Amniotic epithelial cell (primary cell): ENCODE data around the gene TRPM2.
"Not testable (repeated sequence)": the region's sequence is repeated elsewhere in the genome, so short reads cannot be mapped to it uniquely, and the experiment has no call there.

Experiments
- DNase-seq: peaks from one replicate; pipeline ENCODE4 v3.0.0-alpha.2; 2010; ENCODE audit warnings: low read depth

The TRPM2 gene

DNA sequence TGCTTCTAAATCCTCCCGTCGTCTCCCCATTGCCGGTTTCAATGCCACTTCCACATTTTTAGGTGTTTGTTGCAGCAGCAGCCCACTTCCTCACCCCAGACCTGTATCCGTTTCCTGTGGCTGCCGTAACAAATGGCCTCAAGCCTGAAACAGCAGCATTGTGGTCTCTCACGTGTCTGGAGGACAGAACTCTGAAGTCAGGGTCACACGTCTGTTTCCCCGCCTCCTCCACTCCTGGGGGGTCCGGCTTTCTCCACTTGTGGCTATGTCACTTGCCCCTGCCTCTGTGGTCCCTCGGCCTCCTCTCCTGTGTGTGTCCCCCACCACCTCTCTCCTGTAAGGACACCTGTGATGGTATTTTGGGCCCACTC lies 21.8 kb downstream of the TRPM2 start:
- no peak for DNase-seq

DNA sequence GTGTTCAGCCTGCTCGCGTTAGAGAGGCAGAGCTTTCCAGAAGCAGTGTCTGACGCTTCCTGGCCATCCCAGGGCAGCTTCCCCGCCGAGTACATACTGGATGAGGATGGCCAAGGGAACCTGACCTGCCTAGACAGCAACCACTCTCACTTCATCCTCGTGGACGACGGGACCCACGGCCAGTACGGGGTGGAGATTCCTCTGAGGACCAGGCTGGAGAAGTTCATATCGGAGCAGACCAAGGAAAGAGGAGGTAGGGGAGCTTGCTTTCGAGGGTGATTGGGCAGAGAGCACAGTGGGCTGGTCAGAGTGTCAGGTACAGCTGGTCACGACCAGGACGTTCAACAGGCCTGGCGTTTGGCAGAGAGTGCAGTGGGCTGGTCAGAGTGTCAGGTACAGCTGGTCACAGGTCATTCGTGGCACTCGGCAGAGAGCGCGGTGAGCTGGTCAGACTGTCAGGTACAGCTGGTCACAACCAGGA lies 22.4 kb downstream of the TRPM2 start:
- no peak for DNase-seq

DNA sequence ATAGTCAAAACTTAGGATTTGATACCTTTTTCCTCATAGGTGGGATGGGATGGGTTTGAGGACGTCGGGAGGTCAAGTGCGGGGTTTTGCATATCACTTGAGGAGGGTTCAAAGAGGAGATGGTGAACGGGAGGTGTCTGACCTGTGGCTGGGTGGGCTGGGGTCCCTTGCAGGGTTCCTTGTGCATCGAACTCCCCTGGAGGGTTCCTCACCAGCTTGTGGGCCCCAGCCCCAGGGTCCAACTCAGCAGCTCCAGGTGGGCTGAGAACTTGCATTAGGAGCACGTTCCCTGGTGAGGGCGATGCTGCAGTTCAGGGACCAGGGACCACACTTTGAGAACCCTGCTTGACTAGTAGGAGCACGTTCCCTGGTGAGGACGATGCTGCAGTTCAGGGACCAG lies 23.2 kb downstream of the TRPM2 start:
- no peak for DNase-seq

DNA sequence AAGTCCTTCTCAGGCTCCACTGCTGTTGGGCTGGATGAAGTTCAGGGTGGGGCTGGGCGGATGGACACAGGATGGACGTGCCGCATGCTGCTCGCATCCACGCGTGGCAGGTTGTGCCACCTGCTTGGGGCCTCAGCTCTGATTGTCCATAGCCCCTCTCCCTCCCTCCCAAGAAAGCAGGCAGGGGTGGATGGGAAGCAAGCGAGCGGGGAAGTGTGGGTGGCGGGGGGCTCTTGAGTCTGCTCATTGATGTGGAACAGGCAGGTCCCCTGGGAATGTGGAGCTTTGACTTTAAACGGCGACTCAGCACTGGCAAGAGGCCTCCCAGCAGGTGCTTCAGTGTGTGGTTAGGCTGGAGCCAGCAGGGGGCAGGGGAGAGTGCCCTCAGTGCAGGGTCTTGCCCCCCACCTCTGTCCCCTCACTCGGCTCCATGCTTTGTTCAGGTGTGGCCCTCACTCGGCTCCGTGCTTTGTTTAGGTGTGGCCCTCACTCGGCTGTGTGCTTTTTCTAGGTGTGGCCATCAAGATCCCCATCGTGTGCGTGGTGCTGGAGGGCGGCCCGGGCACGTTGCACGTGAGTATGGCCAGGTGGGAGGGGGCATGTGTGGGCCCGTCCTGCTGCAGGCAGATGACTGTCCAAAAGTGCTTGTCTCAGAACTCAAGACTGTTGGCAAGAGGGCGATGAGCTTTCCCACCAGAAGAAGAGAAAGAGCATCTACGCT lies 23.9 kb downstream of the TRPM2 start:
- no peak for DNase-seq

DNA sequence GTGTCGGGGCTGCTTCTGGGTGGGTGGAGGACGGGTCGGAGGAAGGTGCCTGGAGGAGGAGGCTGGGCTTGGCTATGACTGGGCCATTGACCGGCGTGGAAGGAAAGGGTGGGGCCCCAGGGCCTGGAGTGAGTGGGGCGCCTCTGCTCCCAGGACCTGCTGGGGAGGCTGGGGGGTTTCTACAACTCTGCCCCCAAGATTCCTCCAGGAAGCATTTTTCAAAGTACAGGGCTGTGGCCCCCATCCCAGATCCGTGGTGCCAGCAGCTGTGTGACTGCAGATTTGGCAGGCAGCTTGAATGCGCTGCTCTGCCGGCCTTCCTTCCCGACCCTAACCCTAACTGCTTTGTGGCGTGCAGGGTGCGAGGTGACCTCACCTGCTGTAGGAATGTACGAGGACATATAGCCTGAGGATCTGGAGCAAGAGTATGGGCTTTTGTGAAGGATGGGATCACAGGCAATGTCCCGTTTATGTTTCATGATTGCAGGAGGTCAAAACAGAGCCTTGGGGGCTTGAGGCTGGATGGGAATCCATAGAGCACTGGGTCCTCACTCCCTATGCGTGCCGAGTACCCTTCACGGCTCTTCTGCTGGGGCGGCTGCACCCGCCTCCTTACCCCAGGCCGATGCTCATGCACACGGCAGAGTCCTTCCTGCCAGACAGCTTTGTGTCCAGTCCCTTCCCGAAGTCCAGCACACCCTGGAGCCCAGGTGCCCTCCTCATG lies 24.7 kb downstream of the TRPM2 start:
- no peak for DNase-seq

DNA sequence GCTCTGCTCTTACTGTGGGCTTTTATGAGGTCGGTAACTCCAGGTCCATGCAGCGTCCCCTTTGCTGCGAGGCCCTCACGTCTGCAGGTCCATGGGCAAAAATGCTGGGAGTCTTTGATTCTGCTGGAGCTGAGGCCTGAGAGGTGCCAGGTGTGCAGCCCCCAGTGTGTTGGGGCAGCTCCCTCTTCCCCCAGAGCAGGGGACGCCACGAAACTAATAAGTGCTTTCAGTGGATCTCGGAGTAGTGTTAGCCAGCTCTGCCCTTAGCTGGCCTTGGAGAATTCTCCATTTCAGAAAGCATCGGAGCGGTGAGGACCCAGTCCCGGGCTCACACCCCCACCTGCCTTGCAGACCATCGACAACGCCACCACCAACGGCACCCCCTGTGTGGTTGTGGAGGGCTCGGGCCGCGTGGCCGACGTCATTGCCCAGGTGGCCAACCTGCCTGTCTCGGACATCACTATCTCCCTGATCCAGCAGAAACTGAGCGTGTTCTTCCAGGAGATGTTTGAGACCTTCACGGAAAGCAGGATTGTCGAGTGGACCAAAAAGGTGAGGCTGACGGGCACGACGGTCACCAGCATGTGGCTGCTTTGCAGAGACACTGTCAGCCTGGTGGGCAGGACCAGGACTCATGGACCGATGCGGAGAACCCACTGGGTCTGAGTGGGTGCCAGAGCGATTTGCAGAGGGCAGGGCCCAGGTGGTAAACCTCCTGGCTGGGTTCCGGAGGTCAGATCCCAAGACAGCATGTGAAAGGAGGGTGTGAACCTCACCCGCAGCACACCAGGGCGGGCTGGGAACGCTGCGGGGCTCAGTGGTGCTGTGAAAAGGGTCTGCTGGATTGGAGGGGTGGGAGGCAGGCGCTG lies 25.5 kb downstream of the TRPM2 start:
- no peak for DNase-seq

DNA sequence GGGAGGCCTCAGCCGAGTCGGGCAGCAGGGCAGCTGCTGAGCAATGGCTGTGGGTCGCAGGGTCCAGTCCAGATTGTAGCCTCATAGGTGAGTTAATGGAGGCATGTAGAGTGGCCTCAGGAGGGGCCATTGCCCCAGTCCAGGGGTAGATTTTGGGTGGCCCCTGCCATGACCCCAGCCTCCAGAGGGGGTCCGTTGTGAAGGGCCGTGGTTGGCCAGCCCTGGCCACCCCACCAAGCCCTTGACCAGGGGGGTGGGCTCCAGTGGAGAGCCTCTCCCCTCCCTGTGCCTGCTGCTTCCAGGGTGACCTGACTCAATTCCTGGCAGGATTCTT lies 26.1 kb downstream of the TRPM2 start:
- no peak for DNase-seq

DNA sequence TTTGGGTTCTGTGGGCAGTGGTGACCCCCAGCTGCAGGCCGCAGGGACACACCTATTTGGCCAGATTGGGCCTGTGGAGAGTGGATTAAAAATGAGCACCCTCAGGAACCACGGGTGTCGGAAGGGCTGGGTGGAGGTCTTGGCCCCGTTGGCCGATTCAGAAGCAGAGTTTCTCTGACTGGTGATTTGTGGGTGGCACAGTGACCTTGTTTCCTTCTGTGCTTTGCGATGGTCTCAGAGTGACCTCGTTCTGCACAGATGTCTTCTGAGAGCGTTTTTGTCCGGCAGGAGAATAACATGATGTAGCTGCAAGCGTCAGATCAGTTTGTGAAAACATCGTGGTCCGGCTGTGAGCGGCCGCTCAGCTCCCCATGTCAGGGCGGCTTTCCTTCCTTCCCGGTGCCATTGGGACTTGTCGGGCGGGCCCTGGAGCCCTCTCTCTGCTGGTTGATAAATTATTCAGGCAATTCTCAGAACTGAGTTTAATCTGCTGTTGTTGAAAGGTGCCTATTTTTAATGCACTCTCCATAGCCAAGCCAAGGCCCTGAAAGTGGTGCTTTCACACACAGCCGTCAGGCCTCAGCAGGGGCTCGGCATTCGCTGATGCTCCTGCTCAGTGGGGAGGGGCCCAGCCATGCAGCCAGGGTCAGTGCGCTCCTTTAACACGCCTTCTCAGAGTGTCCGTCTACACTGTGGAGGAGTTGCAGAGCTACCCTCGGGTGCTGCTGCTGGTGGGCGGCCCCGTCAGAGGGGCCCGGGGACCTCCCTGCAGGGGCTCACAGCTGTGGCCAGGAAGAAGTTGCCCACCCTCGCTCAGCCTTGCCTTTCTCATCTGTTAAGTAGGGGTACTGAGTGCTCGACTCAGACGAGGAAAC lies 26.8 kb downstream of the TRPM2 start:
- no peak for DNase-seq

DNA sequence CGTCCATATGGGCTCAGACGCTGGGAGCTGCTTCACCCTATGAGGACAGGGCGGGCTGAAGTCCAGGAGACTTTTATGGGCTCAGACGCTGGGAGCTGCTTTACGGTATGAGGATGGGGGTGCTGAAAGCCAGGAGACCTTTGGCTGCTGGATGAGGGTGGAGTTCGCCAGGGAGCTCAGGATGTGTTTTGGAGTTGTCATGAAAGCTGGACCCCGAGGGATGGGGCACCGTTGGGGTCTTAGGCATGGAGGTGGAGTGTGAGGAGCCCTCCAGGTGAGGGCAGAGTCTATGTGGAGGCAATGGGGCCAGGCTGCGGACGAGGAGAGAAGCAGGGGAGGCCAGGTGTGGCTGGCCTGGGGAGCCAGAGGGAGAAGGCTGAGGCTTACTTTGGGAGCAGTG lies 27.5 kb downstream of the TRPM2 start:
- DNase-seq, result no peak

DNA sequence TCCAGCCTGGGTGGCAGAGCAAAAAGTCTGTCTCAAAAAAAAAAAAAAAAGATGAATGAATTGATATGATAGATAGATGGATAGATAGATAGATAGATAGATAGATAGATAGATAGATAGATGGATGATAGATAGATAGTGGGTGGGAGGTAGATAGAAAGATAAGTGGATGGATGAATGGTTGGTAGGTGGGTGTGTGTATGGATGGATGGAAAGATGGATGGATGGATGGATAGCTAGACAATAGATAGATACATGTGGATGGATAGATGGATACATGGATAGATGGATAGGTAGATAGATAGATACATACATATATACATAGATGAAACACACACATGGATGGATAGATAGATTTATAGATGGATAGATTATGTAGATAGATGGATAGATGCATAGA lies 28.5 kb downstream of the TRPM2 start:
- DNase-seq, result no peak

DNA sequence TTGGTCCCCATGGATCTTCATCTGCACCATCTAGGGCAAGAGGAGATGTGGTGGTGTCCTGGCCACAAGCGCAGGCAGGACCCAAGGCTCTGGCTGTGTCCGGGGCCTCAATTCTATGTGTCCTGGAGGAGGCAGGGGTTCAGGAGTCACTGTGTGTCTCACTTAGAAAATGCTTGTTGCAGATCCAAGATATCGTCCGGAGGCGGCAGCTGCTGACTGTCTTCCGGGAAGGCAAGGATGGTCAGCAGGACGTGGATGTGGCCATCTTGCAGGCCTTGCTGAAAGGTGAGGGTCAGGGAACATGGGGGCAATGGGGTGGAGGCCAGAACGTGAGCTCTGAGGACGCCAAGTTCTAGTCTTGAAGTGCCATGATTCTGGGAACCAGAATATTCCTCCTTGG lies 29.1 kb downstream of the TRPM2 start:
- DNase-seq, result no peak

DNA sequence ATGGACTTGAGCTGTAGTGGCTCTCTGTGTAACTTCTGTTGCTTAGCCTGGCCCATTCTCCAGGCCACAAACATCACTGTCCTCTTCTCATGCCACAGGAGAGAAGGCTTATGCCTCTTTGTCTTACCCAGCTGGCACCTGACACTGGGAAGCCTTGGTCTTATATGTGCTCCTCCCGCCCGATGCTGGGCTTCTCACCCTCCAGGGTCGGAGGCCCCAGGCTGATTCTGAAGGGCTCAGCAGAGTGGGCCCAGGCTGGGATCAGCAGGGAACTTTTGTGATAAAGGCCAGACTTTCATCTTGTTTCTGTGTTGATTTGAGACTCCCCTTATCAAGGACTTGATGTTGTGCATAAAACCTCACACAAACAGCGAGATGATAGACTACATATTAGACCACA lies 29.8 kb downstream of the TRPM2 start:
- DNase-seq, result no peak

DNA sequence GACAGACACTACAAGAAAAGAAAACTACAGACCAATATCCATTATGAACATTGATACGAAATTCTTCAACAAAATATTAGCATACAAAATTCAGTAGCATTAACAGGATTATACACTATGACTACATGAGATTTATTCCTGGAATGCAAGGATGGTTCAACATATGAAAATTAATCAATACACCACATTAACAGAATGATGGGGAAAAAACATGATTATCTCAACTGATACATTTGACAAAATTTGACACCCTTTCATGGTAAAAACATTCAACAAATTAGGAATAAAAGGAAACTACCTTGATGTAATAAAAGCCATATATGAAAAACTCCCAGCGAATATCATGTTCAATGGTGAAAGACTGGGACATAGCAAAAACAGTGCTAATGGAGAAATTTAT lies 31.5 kb downstream of the TRPM2 start:
- no peak for DNase-seq

DNA sequence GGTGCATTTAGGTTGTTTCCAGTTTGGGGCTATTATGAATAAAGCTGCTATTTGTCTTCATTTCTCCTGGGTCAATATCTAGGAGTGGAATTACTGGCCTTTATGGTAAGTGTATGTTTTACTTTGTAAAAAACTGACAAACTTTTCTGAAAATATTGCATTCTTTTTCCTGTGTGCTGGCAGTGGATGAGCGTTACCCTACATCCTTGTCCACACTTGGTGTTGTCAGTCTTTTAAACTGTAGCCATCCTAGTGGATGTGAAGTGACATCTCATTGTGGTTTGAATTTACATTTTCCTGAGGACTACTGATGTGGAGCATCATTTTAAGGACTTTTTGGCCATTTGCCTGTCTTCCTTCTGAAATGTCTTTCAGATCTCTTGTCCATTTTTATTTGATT lies 35.9 kb downstream of the TRPM2 start:
- DNase-seq, result no peak

DNA sequence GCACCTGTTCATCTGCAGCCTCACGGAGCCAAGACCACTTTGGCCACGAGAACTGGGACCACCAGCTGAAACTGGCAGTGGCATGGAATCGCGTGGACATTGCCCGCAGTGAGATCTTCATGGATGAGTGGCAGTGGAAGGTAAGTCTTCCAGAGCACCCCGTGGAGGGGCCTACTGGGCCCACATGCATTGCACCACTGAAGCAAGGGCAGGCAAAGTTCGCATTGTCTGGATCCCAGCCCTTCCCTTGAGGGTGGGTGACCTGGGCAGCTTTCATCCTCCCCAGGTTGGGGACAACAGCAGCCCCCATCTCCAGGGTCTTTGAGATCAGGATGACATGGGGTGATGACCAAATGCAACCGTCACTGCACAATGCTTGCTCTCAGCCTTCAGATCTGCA lies 37.5 kb downstream of the TRPM2 start:
- DNase-seq, result no peak

DNA sequence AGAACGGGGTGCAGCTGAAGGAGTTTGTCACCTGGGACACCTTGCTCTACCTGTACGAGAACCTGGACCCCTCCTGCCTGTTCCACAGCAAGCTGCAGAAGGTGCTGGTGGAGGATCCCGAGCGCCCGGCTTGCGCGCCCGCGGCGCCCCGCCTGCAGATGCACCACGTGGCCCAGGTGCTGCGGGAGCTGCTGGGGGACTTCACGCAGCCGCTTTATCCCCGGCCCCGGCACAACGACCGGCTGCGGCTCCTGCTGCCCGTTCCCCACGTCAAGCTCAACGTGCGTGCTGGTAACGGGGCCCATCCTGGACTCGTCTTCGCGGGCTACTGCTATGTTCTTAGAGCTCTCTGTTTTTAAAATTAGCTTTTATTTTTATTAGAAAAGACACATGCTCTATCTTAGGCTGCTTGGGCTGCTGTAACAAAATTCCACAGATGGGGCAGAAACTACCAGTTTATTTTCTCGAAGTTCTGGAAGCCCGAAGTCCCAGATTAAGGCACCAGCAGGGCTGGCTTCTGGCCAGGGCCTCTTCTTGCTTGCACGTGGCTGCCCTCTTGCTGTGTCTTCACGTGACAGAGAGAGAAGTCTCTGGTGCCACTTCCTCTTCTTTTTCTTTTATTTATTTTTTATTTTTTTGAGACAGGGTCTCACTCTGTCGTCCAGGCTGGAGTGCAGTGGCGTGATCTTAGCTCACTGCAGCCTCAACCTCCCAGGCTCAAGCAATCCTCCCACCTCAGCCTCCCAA lies 38.1 kb downstream of the TRPM2 start:
- DNase-seq, result no peak

DNA sequence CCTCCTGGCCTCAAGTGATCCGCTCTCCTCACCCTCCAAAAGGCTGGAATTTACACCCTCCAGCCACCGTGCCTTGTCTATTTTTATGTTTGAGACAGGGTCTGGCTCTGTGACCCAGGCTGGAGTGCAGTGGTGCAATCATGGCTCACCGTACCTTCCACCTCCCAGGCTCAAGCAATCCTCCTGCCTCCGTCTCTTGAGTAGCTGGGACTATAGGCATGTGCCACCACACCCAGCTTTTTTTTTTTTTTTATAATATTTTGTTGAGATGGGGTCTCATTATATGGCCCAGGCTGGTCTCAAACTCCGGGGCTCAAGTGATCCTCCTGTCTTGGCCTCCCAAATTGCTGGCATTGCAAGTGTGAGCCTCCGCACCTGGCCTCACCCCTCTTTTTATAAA lies 38.8 kb downstream of the TRPM2 start:
- DNase-seq, result no peak

DNA sequence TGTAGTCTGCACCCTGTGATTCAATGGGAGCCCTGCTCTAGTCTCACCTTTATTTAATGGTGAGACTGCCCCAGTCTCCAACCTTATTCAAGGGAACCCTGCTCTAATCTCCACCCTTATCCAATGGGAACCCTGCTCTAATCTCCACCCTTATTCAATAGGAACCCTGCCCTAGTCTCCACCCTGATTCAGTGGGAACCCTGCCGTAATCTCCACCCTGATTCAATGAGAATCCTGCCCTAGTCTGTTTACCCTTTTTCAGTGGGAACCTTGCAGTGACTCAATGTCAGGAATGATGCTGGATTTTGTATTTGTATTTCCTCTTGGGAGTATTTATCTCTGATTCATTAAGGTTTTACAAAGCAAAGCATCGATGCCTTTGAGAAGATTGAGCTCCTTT lies 39.5 kb downstream of the TRPM2 start:
- DNase-seq, result no peak

DNA sequence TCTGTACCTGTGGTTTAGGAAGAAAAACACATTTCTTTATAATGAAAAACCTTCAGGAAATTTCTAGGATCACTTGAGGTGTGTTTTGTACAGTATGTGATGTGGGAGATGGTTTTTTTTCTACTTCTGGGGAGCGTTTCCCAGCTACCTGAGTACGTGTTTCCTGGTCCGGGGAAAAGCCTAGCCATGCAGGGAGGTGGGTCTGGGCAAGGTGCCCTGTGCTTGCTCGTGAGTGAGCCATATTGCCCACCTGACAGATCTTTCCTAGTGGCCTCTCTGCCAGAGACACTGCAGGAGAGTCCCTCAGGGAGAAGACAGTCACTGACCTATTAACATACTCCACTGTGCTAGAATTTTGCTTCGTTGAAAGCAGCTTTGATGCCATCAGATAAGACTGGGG lies 41.3 kb downstream of the TRPM2 start:
- DNase-seq, result no peak

DNA sequence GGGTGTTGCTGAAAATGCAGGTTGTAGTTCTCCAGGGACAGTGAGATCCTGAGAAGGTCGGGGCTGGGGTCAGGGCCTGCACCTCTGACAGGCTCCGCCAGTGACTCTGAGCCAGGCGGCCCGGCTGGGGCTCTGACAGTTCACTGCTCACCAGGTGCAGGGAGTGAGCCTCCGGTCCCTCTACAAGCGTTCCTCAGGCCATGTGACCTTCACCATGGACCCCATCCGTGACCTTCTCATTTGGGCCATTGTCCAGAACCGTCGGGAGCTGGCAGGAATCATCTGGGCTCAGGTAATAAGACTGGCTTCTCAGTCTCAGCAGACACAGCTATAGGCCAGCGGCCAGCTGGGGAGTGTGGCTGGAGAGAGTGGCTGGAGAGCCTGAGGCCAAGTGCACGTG lies 41.8 kb downstream of the TRPM2 start:
- DNase-seq, result no peak

DNA sequence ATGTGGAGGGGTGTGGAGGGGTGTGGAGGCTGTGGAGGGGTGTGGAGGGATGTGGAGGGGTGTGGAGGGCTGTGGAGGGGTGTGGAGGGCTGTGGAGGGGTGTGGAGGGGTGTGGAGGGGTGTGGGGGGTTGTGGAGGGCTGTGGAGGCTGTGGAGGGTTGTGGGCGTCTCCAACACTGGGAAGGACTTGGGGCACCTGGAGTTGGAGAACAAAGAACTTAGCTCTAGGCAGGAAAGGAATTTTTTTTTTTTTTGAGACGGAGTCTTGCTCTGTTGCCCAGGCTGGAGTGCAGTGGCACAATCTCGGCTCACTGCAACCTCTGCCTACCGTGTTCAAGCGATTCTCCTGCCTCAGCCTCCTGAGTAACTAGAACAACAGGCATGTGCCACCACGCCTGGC lies 43.4 kb downstream of the TRPM2 start:
- DNase-seq, result not testable (repeated sequence)
